K562 (cell line): Measurements from ENCODE around the gene PARD3B. TPM values are rescaled to one million over a fixed set of nuclear protein-coding genes. Genes with fewer than 3 reads are reported as not detected.

Source experiments
- ATAC-seq: fragments of 200-7000 bp; cut with Tn5 transposase; 3 replicates; pipeline ENCODE4 v1.9.1; 2020; ENCODE audit warnings: moderate library complexity
- BruUV-seq: library from RNA; stranded (reverse); fragments of 400-500 nt; replicated peaks from 2 replicates; lab custom pipeline; 2021; lab: Mats Ljungman, UMichigan
- CTCF ChIA-PET: fragments of 300-600 bp; formaldehyde crosslinking; extraction: SDS; loops from one replicate; lab custom pipeline; 2021; ENCODE audit warnings: low intra/inter-chr PET ratio; lab: Yijun Ruan, JAX
- POLR2A ChIA-PET: fragments of 300-600, 350-650 bp; sonication (Branson Sonifier 250); formaldehyde crosslinking; extraction: SDS; loops from one replicate; lab custom pipeline; 2021; ENCODE audit warnings: antibody characterized with exemption, inconsistent platforms; lab: Yijun Ruan, JAX
- DNase-seq, 4 experiments: peaks; one replicate each; pipeline versions ENCODE4 v3.0.0 to v3.0.0-alpha.2; 2011 to 2018; ENCODE audit warnings: low spot score in 3 of 4, mixed read lengths in 3 of 4; ENCODE audit errors: extremely low read depth in 1 of 4
- FAIRE-seq: peaks from 2 replicates; lab custom pipeline; 2011; peaks lifted over from hg19 to GRCh38; lab: Jason Lieb, UNC
- H2AFZ ChIP-seq: 2 replicates; pipeline ENCODE4 v1.6.0; 2011; ENCODE audit warnings: low read depth, low read length, control low read depth, inconsistent platforms
- H3K27ac ChIP-seq: fragments of 200-600 bp; 3 replicates; pipeline ENCODE4 v1.8.0; 2011; ENCODE audit warnings: low read depth, mild to moderate bottlenecking, control low read depth, inconsistent platforms, low read length, moderate library complexity, mixed read lengths; ENCODE audit errors: extremely low read depth
- H3K27me3 ChIP-seq, 2 experiments: fragments of 300-600 bp in 1 of 2; 2 replicates in 1 of 2; 3 replicates in 1 of 2; pipeline versions ENCODE4 v1.6.0 to v1.8.0; 2011; ENCODE audit warnings: inconsistent platforms in 2 of 2, low read length in 2 of 2, mild to moderate bottlenecking in 1 of 2, mixed read lengths in 1 of 2, moderate library complexity in 1 of 2; ENCODE audit not compliant: control insufficient read depth in 2 of 2, insufficient read depth in 2 of 2
- H3K36me3 ChIP-seq: fragments of 300-600 bp; 3 replicates; pipeline ENCODE4 v1.8.0; 2011; ENCODE audit warnings: mild to moderate bottlenecking, low read length, inconsistent platforms; ENCODE audit not compliant: control insufficient read depth, insufficient read depth
- H3K4me1 ChIP-seq, 2 experiments: fragments of 200-600 bp in 1 of 2; replicated peaks in 1 of 2; 2 replicates in 1 of 2; 3 replicates in 1 of 2; pipeline versions ENCODE4 v1.5.1 to v1.8.0; 2011; ENCODE audit warnings: inconsistent platforms in 2 of 2, low read length in 2 of 2, mild to moderate bottlenecking in 1 of 2, mixed read lengths in 1 of 2, moderate library complexity in 1 of 2; ENCODE audit not compliant: control insufficient read depth in 2 of 2, insufficient read depth in 2 of 2
- H3K4me2 ChIP-seq: 2 replicates; pipeline ENCODE4 v1.6.1; 2011; ENCODE audit warnings: low read length, control low read depth, inconsistent platforms, mixed read lengths; ENCODE audit not compliant: insufficient read depth
- H3K4me3 ChIP-seq: fragments of 200-600 bp; sonication (generic), shearing (Covaris generic); 2 replicates; pipeline ENCODE4 v1.5.1; 2016; ENCODE audit warnings: control low read depth, inconsistent platforms
- H3K79me2 ChIP-seq: fragments of 200-600 bp; 3 replicates; pipeline ENCODE4 v1.8.0; 2011; ENCODE audit warnings: low read length, inconsistent platforms; ENCODE audit not compliant: control insufficient read depth, insufficient read depth
- H3K9ac ChIP-seq, 2 experiments: 2 replicates each; pipeline versions ENCODE4 v1.6.0 to v1.6.1; 2011; ENCODE audit warnings: low read depth in 2 of 2, low read length in 2 of 2, control low read depth in 1 of 2, inconsistent platforms in 1 of 2, mild to moderate bottlenecking in 1 of 2, mixed read lengths in 1 of 2; ENCODE audit not compliant: insufficient read depth in 1 of 2
- H3K9me1 ChIP-seq: one replicate; pipeline ENCODE4 v1.6.0; 2011; ENCODE audit warnings: inconsistent platforms, mild to moderate bottlenecking, low read length, moderate library complexity; ENCODE audit not compliant: control insufficient read depth, insufficient read depth
- H3K9me3 ChIP-seq: replicated peaks from 2 replicates; pipeline ENCODE4 v1.5.1; 2011; ENCODE audit warnings: low read depth, low read length, inconsistent platforms; ENCODE audit not compliant: control insufficient read depth, insufficient read depth
- H4K20me1 ChIP-seq: replicated peaks from 2 replicates; pipeline ENCODE4 v1.6.1; 2011; ENCODE audit warnings: low read length, inconsistent platforms, mixed read lengths; ENCODE audit not compliant: control insufficient read depth, insufficient read depth
- NFE2 ChIP-seq: IDR thresholded peaks from 2 replicates; pipeline ENCODE4 v1.6.1; 2014; ENCODE audit warnings: antibody characterized with exemption, low read depth
- TAF7 ChIP-seq: fragments of 450-650 bp; IDR thresholded peaks from 2 replicates; pipeline ENCODE4 v1.6.1; 2016; ENCODE audit warnings: missing genetic modification characterization, missing compliant biosample characterization
- ZNF354B ChIP-seq: fragments of 250-450 bp; sonication (Bioruptor Pico); IDR thresholded peaks from 2 replicates; pipeline ENCODE4 v1.4.0; 2020
- WGBS: fragments of 100-300 bp; shearing (Covaris generic); methylation state at CpG from one replicate; pipeline ENCODE4 v1.1.6; 2016; ENCODE audit warnings: low coverage, mixed read lengths; ENCODE audit not compliant: insufficient coverage; ENCODE audit errors: missing lambda C conversion rate; 5-methylcytosine and 5-hydroxymethylcytosine counted together
- in situ Hi-C: fragments of 300-500 bp; cut with MboI; formaldehyde crosslinking; loops from 4 replicates; pipeline ENCODE4 v1.15.0; 2018; ENCODE audit warnings: inconsistent platforms, mixed read lengths
- intact Hi-C: fragments of 100-400 bp; cut with micrococcal nuclease; formaldehyde crosslinking; loops from 2 replicates; pipeline ENCODE4 v1.14.2; 2022
- polyA plus RNA-seq, 8 experiments: library from polyadenylated mRNA; depleted of rRNA in 4 of 8; stranded (reverse) in 5 of 8; unstranded in 3 of 8; fragments of >200 nt; fragmentation: Nextera tagmentation in 2 of 8; fragmentation: Illumina TruSeq in 1 of 8; extraction: Ambion mirVana in 2 of 8; extraction: Trizol in 1 of 8; gene quantifications; 2 replicates each; pipeline versions ENCODE4 v1.2.1 to v1.2.3, GENCODE V29; 2011 to 2014; ENCODE audit warnings: inconsistent platforms in 1 of 8, missing spikeins in 1 of 8
- total RNA-seq, 7 experiments: library from RNA; depleted of rRNA in 6 of 7; stranded (reverse); fragments of >200 nt in 6 of 7; fragmentation: Illumina TruSeq in 2 of 7; extraction: Trizol in 2 of 7; gene quantifications; 2 replicates each; pipeline versions ENCODE4 v1.2.1 to v1.2.3, GENCODE V29; 2011 to 2021; ENCODE audit warnings: low replicate concordance in 1 of 7
- TF ChIP-seq, protein P1 (sequence below): fragments of 250-450 bp; sonication (Bioruptor Pico); IDR thresholded peaks from 2 replicates; pipeline ENCODE4 v1.4.0; 2020; ENCODE audit warnings: mild to moderate bottlenecking

PARD3B gene
- total and polyA plus RNA-seq, 9 of the 15 experiments (the other 6 are each of a cell fraction or from before 2014, with no cell fraction given), result 0.15 to 3.0 (median 1.1) TPM

DNA sequence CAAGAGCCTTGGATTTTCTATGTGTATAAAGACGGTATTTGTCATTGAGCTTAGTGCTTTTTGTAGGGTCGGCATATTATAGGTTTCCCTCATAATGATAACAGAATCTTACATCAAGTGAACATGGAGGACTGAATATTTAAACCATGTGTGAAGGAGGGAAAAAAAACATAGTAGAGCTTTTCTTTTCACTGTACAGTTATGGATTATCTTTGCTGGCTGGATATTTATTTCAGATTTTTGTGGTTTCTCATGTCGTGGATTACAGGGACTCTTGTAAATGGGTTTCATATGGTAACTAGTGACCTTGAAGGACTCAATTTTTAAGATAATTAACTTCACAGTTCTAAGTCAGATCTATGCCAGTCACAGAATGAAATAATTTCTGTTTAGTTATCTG, 806.8 kb downstream of the PARD3B start (continued):
- TF ChIP-seq, protein P1, sequence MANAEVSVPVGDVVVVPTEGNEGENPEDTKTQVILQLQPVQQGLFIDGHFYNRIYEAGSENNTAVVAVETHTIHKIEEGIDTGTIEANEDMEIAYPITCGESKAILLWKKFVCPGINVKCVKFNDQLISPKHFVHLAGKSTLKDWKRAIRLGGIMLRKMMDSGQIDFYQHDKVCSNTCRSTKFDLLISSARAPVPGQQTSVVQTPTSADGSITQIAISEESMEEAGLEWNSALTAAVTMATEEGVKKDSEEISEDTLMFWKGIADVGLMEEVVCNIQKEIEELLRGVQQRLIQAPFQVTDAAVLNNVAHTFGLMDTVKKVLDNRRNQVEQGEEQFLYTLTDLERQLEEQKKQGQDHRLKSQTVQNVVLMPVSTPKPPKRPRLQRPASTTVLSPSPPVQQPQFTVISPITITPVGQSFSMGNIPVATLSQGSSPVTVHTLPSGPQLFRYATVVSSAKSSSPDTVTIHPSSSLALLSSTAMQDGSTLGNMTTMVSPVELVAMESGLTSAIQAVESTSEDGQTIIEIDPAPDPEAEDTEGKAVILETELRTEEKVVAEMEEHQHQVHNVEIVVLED, result no peak

DNA sequence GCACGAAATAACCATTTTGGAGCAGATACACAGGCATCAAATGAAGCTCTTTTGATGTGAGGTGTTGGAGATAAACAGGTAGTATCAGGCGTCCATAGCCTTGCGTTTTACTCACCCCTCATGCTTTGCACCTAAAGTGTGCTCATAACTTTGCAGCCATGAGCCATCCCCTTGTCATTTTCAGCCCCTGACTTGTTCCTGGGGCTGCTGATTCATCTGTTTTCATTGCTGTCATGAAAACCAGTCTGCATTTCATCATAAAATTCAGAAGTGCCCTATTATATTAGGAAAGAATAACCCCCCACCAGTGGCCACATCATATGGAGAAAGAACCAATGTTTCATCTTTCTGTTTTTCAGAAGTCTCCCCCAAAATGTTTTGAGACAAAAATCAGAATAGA, 807.3 kb downstream of the PARD3B start:
- no peaks in the 10 kb centered on the region for H3K27me3 ChIP-seq
- H4K20me1 ChIP-seq, result no peaks in the 10 kb centered on the region
- WGBS, result 8% methylated on average over 2 of the region's 3 CpGs
- DNase-seq, result no peak
- H3K36me3 ChIP-seq, result no peaks in the 10 kb centered on the region
- ChIA-PET CTCF (no interaction called here), POLR2A (no interaction called here)
- H2AFZ ChIP-seq, result no peak overlapping the region
- FAIRE-seq, result no peak
- no peak for ATAC-seq
- in situ Hi-C loops (no loop called here), intact Hi-C loops (no loop called here)
- no peaks in the 10 kb centered on the region for H3K4me1 ChIP-seq
- H3K9me1 ChIP-seq, result no peaks in the 10 kb centered on the region
- no peaks in the 10 kb centered on the region for H3K9me3 ChIP-seq
- TF ChIP-seq ZNF354B (CRISPR knock-in tag) (no peak), TAF7 (tag) (no peak), NFE2 (no peak)
- no peak overlapping the region for H3K9ac ChIP-seq
- H3K79me2 ChIP-seq, result no peaks in the 10 kb centered on the region
- no peak overlapping the region for H3K4me2 ChIP-seq
- no TSS peak for BruUV-seq
- H3K4me3 ChIP-seq, result no peak overlapping the region
- H3K27ac ChIP-seq, result no peak overlapping the region
